Hematopoietic multipotent progenitor cell treated with erythropoietin and hydrocortisone succinate and interleukin-3 and kit ligand, for 4 days (in vitro differentiated cells): ENCODE data around the gene TIMM44.
"Not testable (repeated sequence)": the region's sequence is repeated elsewhere in the genome, so short reads cannot be mapped to it uniquely, and the experiment has no call there.

Source experiments
- DNase-seq: peaks from one replicate; pipeline ENCODE4 v3.0.0-alpha.2; 2015

The TIMM44 gene

DNA sequence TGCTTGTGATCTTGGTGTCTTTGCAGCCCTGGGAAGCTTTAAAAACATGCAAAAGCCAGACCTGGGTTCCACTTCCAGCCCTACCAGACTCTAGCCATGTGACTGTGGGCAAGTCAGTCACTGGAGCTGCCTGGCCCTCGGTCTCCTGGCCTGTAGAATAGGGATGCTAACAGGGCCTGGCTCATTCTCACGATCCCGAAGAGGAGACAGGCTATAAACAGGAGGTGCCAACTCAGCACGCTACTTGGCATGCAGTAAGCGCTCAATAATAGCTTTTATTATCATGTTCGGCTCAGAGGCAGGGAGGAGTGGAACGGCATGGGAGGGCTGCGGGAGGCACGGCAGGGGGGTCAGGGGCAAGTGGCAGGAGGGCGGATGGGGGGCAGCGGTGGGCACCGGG lies 19.2 kb downstream of the TIMM44 start:
- DNase-seq: no peak

DNA sequence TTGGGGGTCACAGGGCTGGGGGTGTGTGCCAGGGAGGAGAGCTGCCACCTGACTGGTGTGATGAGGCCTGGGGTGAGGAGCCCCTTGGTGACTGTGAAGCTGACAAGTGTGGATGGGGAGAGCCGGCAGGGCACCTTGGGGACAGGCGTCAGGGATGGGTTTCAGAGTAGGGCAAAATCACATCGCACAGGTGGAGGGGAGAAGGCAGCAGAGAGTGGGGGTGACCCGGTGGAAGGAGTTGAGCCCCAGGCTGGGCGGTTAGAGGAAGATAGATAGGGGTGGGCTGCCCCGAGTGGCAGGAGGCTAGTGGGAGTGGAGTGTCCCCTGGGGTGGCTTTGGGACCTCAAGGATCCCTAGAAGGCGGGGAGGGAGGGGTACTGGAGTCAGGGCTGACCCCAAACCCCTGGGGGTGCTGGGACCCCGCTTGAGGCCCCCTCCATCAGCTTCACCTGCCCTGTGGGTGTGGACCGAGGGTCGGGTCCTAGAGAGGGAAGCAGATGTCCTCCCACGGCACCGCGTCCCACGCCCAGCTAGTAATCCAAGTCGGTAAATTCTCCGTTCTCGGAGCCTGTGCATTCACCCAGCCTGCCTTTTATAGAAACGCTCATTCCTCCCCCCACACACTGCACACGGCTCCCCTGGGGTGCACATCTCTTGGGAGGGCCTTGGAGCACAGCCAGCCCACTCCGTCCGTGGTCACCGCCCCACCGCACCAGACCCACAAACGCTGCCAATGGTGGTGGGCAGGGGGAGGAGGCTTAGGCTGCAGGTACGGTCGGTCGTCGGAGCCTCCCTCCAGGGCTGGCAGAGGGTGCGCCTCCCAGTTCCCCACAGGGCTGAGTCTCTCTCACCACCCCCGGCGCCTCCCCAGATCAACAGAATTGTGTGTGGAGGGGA lies 19.9 kb downstream of the TIMM44 start:
- no peak for DNase-seq

DNA sequence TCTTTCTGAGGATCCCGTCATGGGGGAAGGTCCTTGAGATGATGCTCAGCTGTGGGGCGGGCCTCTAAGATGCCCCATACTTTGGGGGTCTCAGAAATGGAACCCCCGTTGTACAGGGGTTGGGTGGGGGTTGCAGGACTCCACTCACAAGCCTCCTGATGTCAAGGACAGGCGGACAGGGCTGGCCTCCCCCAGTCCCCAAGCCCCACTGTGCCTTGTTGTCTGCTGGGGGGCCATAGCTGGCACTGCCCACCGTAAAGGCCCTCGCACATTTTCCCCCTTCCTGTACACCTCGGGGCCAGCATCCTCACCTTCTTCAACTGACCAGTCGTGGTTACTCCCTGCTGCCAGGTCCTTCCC lies 20.6 kb downstream of the TIMM44 start:
- no peak for DNase-seq

DNA sequence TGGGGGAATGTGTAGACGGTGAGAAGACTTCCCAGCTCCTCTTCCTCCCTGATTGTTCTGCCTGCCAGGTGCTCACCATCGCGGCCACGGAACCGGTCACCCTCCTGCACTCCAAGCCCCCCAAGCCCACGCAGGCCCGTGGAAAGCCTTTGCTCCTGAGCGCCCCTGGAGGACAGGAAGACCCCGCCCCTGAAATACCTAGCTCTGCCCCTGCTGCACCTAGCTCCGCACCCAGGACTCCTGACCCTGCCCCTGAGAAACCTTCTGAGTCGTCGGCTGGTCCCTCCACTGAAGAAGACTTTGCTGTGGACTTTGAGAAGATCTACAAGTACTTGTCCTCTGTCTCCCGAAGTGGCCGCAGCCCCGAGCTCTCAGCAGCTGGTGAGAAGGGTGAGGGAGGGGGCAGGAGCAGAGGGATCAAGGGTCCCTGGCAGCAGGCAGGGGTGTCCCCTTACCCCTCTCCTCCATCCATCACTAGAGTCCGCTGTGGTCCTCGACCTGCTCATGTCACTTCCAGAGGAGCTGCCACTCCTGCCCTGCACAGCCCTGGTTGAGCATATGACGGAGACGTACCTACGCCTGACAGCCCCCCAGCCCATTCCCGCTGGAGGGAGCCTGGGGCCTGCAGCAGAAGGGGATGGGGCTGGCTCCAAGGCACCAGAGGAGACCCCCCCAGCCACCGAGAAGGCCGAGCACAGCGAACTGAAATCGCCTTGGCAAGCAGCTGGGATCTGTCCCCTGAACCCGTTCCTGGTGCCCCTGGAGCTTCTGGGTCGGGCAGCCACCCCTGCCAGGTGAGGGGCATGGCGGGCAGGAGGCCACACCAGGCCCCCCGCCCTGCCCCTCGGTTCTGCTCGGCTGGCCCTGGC lies 21.3 kb downstream of the TIMM44 start:
- no peak for DNase-seq

GRCh38 chr19:7921302-7921966 lies 22.0 kb downstream of the TIMM44 start:
- no peak for DNase-seq

- peak; percentile 99 for DNase-seq
These were observed 22.8 kb downstream of the TIMM44 start for GRCh38 chr19:7920519-7921301.

- DNase-seq: peak; percentile 97
These were observed 23.6 kb downstream of the TIMM44 start, which contains the start of gene SNAPC2 for GRCh38 chr19:7919610-7920518. Gene SNAPC2, plus strand, starts transcription at chr19:7920338. Its CDS starts 29 bp downstream, at chr19:7920367.

DNA sequence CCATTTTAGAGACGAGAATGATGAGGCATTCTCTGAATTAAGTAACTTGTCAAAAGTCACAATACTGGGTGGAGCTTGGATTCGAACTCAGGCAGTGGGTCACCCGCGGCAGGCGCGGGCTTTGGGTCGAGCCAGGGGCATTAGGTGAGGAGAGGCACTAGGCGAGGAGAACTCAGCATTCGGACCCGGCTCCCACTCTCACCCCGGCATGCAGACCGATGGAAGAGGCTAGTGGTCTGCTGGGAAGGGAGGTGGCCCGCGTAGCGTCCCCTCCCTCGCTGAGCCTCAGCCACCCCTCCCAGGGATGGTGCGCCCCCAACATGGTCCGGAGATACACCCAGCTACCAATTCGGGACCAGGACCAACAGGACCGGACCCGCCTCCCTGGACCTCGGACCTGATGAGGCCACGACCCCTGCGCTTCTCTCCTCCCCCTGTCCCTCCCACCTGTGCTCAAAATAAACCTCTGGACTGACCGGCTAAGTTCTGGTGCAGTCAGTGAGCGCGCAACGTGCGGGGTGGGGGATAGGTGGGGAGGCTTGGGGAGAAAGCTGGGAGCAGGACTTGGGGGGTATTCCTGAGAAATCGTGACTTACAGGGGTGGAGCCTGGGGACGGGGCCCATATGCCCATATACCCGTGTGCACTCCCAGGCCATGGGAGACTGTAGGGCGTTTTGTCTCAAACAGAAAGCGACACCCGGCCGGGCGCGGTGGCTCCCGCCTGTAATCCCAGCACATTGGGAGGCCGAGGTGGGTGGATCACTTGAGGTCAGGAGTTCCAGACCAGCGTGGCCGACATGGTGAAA lies 24.6 kb downstream of the TIMM44 start:
- no peak for DNase-seq

DNA sequence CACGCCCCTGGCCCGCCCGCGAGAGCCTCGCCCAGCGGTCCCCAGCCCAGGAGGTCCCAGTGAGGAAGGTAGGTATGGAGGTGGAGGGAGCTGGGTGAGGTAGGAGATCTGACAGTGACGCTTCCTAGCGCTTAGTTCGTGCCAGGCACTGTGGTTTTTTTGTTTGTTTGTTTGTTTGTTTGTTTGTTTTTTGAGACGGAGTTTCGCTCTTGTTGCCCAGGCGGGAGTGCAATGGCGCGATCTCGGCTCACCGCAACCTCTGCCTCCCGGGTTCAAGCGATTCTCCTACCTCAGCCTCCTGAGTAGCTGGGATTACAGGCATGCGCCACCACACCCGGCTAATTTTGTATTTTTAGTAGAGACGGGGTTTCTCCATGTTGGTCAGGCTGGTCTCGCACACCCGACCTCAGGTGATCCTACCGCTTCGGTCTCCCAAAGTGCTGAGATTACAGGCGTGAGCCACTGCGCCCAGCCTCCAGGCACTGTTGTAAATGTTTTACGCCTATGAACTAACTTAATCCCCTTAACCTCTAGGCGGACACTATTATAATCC lies 25.3 kb downstream of the TIMM44 start:
- not testable (repeated sequence) for DNase-seq

- peak; percentile 88 for DNase-seq
These were observed 26.0 kb downstream of the TIMM44 start for GRCh38 chr19:7917267-7918061.

GRCh38 chr19:7916955-7917266 lies 26.6 kb downstream of the TIMM44 start:
- no peak for DNase-seq

GRCh38 chr19:7916103-7916954 lies 27.1 kb downstream of the TIMM44 start:
- peak; percentile 63 for DNase-seq

GRCh38 chr19:7915250-7916102 lies 28.0 kb downstream of the TIMM44 start:
- DNase-seq: no peak

DNA sequence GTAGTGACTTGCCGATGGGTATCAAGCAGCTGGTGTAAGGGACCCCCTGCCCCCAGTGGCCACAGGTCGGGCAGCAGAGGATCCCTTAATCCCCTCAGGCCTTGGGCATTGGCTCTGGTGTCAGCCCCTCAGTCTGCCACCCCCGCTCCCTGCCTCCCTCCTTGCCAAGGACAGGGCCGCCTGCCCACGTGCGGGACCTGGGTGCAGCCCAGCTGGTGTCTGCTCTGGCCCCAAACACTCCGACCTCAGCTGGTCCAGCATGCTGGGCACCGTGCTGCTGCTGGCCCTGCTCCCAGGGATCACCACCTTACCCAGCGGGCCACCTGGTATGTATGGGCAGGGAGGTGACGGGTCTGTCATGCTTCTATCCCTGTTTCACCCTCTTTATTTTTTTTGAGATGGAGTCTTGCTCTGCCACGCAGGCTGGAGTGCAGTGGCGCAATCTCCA lies 28.8 kb downstream of the TIMM44 start, which contains the start of gene TGFBR3L:
TSS of gene TGFBR3L (plus strand) at position 233 of the 448 bp plus-strand sequence.
- DNase-seq: no peak

GRCh38 chr19:7914099-7914498 lies 29.4 kb downstream of the TIMM44 start:
- no peak for DNase-seq

DNA sequence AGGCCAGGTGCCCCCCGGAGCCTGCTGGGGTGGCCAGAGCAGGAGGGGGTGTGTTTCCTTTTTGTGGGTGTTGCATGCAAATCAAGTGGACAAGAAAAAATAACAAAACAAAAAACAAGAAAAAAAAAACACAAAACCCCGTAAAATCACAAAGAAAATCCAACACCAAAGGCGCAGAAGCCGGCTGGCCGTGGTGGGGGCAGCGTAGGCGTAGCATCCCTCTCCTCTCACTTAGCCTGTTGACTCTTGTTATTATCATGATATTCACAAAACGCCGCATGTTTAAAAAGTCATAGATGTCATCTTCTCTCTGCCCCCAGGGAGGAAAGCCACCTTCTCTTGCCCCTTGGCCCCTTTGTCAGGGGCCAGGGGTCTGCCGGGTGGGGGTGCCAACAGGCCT lies 29.8 kb downstream of the TIMM44 start:
- no peak for DNase-seq
